ENCODE results near the gene ACBD4. TPM values are rescaled to one million over a fixed set of nuclear protein-coding genes. Genes with fewer than 3 reads are reported as not detected.

The ACBD4 gene
- total RNA-seq, 6 donors from 2014 or later: 9.7 to 68.1 (median 23.4) TPM

DNA sequence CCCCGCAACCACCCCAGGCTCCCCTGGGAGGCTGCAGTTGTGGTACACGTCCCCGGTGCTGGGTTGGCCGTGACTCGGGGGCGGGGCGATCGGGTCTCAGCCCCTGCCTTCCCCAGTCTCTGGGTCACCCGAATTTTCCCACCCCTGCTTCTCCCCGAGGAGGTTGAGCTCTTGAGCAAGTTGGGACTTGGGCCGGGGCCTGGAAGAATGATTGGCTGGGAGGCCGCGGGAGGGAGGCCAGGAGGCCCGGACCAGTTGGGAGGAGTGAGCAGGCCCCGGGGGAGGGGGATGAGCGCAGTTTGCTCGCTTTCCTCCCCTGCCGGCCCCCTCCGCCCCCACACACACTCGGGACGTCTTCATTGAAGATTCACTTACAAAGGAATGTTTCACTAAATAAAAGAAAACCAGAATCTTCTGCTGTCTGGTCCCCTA, 8.3 kb downstream of the ACBD4 start:
- Histone ChIP-seq H3K27me3 (no peaks in the 10 kb centered on the region), H3K36me3 (peaks cover 0 to 9% (median 0%) of the 10 kb centered on the region in 4 donors), H3K9me3 (no peaks in the 10 kb centered on the region), H3K27ac (peak overlapping the region; percentile 82 to 92 (median 90)), H3K4me1 (peaks cover 26 to 39% (median 27%) of the 10 kb centered on the region in 4 donors), H3K4me3 (peak overlapping the region; percentile 4 to 56 (median 46))
- TF ChIP-seq POLR2AphosphoS5 (IDR thresholded peaks at IDR 0.05): no peak
- TF ChIP-seq POLR2A (IDR thresholded peaks at IDR 0.05): peak in 1 of 4 donors; percentile 26
- DNase-seq (peak; percentile 65 to 89), ATAC-seq (ENCODE audit: low FRiP score in 2 of 2) (peak in 1 of 2 donors; percentile 35)
- 31 to 33% methylated on average over 11 to 18 of the region's 21 CpGs for WGBS, 2 donors

DNA sequence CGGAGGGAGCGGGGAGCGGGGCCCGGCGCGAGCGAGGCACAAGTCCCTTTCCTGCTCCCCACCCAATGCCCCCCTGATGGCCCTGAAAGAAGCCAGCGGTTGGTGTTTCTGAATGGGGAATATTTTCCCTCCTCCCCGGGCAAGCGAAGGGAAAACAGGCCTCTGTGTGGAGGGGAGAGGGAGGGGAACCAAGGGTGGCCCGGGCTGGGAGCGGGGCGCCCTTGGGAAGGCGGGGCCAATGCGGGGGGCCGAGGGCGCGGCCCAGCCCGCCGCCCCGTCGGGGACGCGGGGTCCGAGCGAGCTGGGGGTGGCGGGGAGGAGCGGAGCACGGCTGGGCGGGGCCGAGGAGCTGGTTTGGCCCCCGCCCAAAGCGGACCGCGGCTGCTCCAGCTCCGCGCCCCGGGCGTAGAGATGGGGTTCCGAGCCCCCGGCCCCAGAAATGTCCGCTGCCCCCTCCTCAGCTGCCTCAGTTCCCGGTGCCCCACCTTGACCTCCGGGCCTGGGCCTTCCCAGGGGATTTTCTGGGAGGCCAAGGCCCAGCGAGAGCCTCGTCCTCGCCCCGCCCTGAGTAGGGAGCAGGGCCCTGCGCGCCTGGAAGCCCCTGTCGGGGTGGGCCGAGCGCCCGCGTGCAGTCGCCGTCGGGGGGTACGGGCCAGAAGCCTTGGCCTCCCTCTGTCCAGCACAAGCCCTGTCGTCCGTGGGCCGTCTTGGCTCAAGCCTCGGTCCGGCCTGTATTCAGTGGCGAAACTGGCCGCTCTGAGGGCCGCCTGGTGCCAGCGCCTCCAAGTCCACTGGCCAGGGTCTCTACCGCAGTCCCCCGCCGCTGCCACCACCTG, 8.9 kb downstream of the ACBD4 start:
- 20 to 26% methylated on average over 26 to 47 of the region's 71 CpGs for WGBS, 2 donors
- Histone ChIP-seq H3K27ac (peak overlapping the region; percentile 82 to 92 (median 90)), H3K36me3 (peaks cover 0 to 6% (median 0%) of the 10 kb centered on the region in 4 donors), H3K4me1 (peaks cover 26 to 41% (median 27%) of the 10 kb centered on the region in 4 donors), H3K4me3 (peak overlapping the region; percentile 4 to 56 (median 46)), H3K27me3 (no peaks in the 10 kb centered on the region), H3K9me3 (no peaks in the 10 kb centered on the region)
- ATAC-seq (ENCODE audit: low FRiP score in 2 of 2) (peak in 1 of 2 donors; percentile 34), DNase-seq (peak in 1 of 2 donors; percentile 92)
- TF ChIP-seq POLR2A (IDR thresholded peaks at IDR 0.05): peak in 1 of 4 donors; percentile 27
- TF ChIP-seq EP300 (IDR thresholded peaks at IDR 0.05): no peak

DNA sequence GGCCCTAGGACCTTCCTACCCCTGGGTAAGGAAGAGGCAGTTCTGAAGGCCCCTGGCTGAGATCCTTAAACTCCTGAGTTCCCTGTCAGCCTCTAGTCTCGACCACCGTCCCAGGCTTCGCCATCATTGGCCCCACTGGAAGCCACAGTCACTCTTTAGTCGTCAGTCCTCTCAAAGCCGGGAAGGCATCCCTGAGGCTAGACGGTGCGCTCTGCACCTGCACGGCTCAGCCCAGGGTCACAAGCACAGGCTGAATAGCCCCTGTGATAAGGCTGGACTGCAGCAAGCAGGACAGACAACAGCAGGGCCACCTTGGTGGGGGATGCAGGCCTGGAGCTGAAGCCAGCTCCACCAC, 9.5 kb downstream of the ACBD4 start:
- peak overlapping the region in 3 of 4 donors; percentile 42 to 56 (median 51) for H3K4me3 ChIP-seq
- H3K27ac ChIP-seq: peak overlapping the region; percentile 82 to 92 (median 90)
- H3K9me3 ChIP-seq: no peaks in the 10 kb centered on the region
- TF ChIP-seq, protein P1, sequence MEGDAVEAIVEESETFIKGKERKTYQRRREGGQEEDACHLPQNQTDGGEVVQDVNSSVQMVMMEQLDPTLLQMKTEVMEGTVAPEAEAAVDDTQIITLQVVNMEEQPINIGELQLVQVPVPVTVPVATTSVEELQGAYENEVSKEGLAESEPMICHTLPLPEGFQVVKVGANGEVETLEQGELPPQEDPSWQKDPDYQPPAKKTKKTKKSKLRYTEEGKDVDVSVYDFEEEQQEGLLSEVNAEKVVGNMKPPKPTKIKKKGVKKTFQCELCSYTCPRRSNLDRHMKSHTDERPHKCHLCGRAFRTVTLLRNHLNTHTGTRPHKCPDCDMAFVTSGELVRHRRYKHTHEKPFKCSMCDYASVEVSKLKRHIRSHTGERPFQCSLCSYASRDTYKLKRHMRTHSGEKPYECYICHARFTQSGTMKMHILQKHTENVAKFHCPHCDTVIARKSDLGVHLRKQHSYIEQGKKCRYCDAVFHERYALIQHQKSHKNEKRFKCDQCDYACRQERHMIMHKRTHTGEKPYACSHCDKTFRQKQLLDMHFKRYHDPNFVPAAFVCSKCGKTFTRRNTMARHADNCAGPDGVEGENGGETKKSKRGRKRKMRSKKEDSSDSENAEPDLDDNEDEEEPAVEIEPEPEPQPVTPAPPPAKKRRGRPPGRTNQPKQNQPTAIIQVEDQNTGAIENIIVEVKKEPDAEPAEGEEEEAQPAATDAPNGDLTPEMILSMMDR (IDR thresholded peaks at IDR 0.05): no peak
- TF ChIP-seq EP300 (IDR thresholded peaks at IDR 0.05): no peak
- DNase-seq (no peak), ATAC-seq (ENCODE audit: low FRiP score in 2 of 2) (no peak)
- no peaks in the 10 kb centered on the region for H3K36me3 ChIP-seq
- H3K4me1 ChIP-seq: peaks cover 26 to 43% (median 27%) of the 10 kb centered on the region in 4 donors
- WGBS, 2 donors: 91% methylated on average over 5 to 8 of the region's 8 CpGs
- H3K27me3 ChIP-seq: no peaks in the 10 kb centered on the region

DNA sequence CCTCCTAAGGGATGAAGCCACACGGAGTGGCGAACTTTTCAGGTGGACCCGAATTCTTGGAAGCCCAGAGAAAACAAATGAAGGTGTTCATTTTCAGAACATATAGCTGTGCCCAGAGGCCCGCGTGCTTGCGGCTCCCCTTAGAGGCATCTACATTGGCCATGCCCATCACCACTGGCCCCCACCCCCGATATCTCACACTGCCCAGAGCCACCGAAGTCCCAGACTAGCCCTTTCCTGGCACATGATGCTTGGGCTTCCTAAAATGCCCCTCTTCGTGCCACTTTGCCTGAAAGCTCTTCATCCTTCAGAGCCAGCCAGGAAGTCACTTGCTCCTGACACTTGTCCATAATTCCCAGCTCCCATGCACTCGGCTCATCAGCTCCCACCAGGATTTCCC, 10.7 kb downstream of the ACBD4 start:
- no peak for DNase-seq
- TF ChIP-seq POLR2A (IDR thresholded peaks at IDR 0.05): no peak
- TF ChIP-seq EP300 (IDR thresholded peaks at IDR 0.05): no peak
- WGBS, 2 donors: 89 to 92% methylated on average over 10 of the region's 10 CpGs
- no peak for ATAC-seq (ENCODE audit: low FRiP score in 2 of 2)
- H3K36me3 ChIP-seq: no peaks in the 10 kb centered on the region
- H3K27ac ChIP-seq: peak overlapping the region; percentile 94 to 99 (median 98)
- H3K27me3 ChIP-seq: no peaks in the 10 kb centered on the region
- H3K4me1 ChIP-seq: peaks cover 35 to 55% (median 36%) of the 10 kb centered on the region in 4 donors
- H3K9me3 ChIP-seq: no peaks in the 10 kb centered on the region
- H3K4me3 ChIP-seq: no peak overlapping the region

DNA sequence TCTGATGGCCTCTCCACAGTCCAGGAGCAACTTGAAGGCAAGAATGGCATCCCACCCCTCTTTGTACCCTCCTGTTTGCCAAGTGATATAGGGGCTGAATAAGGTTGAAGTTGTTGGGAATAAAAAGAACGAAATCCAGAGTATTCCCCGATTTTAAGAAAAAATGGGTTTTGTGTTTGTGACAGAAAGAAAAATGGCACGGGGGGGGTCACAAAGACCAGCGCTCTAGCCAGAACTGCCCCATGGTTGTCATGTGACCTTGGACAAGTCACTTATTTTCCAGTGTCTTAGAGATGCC, 11.1 kb downstream of the ACBD4 start:
- Histone ChIP-seq H3K36me3 (no peaks in the 10 kb centered on the region), H3K4me3 (peak overlapping the region in 2 of 4 donors; percentile 61 to 79), H3K27me3 (no peaks in the 10 kb centered on the region), H3K27ac (peak overlapping the region; percentile 94 to 99 (median 98)), H3K9me3 (no peaks in the 10 kb centered on the region), H3K4me1 (peaks cover 39 to 58% (median 40%) of the 10 kb centered on the region in 4 donors)
- TF ChIP-seq POLR2AphosphoS5 (IDR thresholded peaks at IDR 0.05) (no peak), POLR2A (IDR thresholded peaks at IDR 0.05) (no peak), EP300 (IDR thresholded peaks at IDR 0.05) (no peak)
- TF ChIP-seq, protein P1 (IDR thresholded peaks at IDR 0.05): no peak
- DNase-seq (no peak), ATAC-seq (ENCODE audit: low FRiP score in 2 of 2) (no peak)
- 78 to 82% methylated on average over 4 of the region's 4 CpGs for WGBS, 2 donors

DNA sequence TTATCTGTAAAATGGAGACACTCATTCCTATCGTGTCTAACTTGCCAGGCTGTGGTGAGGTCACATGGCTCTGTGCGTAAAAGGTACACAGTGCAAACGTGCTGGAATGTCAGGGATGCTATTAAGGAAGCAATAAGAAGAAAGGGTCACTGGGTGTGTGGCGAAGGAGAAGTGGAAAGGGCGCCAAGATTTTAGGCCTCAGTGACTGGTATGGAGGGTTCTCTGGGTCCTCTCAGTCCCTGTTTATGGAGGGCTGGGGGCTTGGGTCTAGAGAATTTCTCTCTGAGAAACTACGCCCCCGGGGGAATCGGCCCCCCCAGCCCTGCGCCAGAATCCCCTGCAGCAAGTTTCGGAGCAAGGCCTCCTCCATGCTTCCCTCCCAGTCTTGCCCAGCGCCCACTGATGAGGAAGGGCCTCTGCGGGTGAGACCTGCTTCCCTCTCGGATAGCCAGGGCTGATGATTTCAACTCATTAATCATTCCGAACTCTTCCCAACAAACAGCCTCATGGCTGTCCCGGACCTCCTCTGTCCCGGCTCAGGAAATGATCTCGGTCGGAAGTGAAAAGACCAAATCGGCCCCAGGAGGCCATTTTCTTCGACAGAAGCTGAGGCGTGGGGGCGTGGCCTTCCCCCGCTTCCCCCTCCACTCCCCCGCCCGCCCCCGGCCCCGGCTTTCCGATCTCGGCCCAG, 11.5 kb downstream of the ACBD4 start:
- DNase-seq (peak; percentile 63 to 90), ATAC-seq (ENCODE audit: low FRiP score in 2 of 2) (peak; percentile 33 to 37)
- peaks cover 43 to 62% (median 45%) of the 10 kb centered on the region in 4 donors for H3K4me1 ChIP-seq

More for the DNA sequence above, 11.5 kb downstream of the ACBD4 start:
- H3K36me3 ChIP-seq: no peaks in the 10 kb centered on the region
- no peaks in the 10 kb centered on the region for H3K9me3 ChIP-seq
- 11 to 21% methylated on average over 13 to 29 of the region's 29 CpGs for WGBS, 2 donors
- H3K27me3 ChIP-seq: no peaks in the 10 kb centered on the region
- TF ChIP-seq POLR2A (IDR thresholded peaks at IDR 0.05): peak in 2 of 4 donors; percentile 2 to 33
- TF ChIP-seq, protein P1 (IDR thresholded peaks at IDR 0.05): no peak
- TF ChIP-seq EP300 (IDR thresholded peaks at IDR 0.05): no peak
- TF ChIP-seq POLR2AphosphoS5 (IDR thresholded peaks at IDR 0.05): peak in 1 of 2 donors; percentile 21
- H3K4me3 ChIP-seq: peak overlapping the region; percentile 59 to 79 (median 66)
- H3K27ac ChIP-seq: peak overlapping the region; percentile 94 to 99 (median 98)

Measured in upper lobe of left lung (tissue), 6 donors.